ENCODE results near the gene KMT5C.

GRCh38 chr19:55387736-55388497 lies 48.2 kb downstream of the KMT5C start:
- TF ChIP-seq CTCF (conservative IDR thresholded peaks at IDR 0.05; ENCODE audit: low read depth in 2 of 2) = no peak
- no peak for TF ChIP-seq ZNF331 (CRISPR knock-in tag; IDR thresholded peaks at IDR 0.05; ENCODE audit: low read depth)
- TF ChIP-seq REST (IDR thresholded peaks at IDR 0.05; ENCODE audit: unreplicated experiment) = no peak
- TF ChIP-seq EZH2 (IDR thresholded peaks at IDR 0.05; ENCODE audit: low read depth, unreplicated experiment) = no peak

Measured in GM23338 (cell line).